ENCODE measurements around the gene CGB3. TPM values are rescaled to one million over a fixed set of nuclear protein-coding genes. Genes with fewer than 3 reads are reported as not detected.

CGB3 gene
- total RNA-seq, 1 experiment from 2014 or later: 0.46 TPM

DNA sequence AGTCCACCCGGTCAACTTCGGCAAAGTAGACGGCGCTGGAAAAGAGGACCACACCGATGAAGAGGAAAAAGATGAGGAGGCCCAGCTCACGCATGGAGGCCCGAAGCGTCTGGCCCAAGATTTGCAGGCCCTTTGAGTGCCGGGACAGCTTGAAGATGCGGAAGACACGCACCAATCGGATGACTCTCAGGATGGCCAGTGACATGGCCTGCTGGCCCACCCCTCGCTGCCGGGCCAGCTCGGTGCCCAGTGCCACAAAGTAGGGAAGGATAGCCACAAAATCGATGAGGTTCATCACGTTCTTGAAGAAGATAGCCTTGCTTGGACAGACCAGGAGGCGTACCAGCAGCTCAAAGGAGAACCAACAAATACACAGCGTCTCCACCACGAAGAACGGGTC is 46.3 kb upstream of the CGB3 start:
- Histone ChIP-seq H2BK120ac (ENCODE audit: low read depth, low read length, poor library complexity, severe bottlenecking) (no peak overlapping the region), H2BK20ac (ENCODE audit: low read depth, low read length, poor library complexity, severe bottlenecking) (no peak overlapping the region), H3K23ac (ENCODE audit: insufficient read length, low read depth, low read length) (no peak overlapping the region), H3K23me2 (ENCODE audit: insufficient read length, low read depth, low read length, poor library complexity, severe bottlenecking) (peaks cover 1% of the 10 kb centered on the region), H3K4ac (ENCODE audit: low read depth, low read length) (no peak overlapping the region), H3K79me2 (ENCODE audit: insufficient read depth, low read length) (no peaks in the 10 kb centered on the region), H3K14ac (ENCODE audit: insufficient read depth, low read length) (no peak overlapping the region), H4K5ac (ENCODE audit: insufficient read length, low read depth, low read length) (no peak overlapping the region), H2BK5ac (ENCODE audit: insufficient read length, low read length) (no peak overlapping the region), H4K91ac (ENCODE audit: insufficient read length, low read depth, low read length) (no peak overlapping the region), H3K4me1 (ENCODE audit: insufficient read depth, low read length) (peaks cover 2% of the 10 kb centered on the region; the same call in 1 of the 2 replicates), H4K20me1 (ENCODE audit: control insufficient read depth, insufficient read depth, insufficient read length) (no peaks in the 10 kb centered on the region), H3K27me3 (ENCODE audit: insufficient read depth, low read length) (peaks cover 49% of the 10 kb centered on the region), H3K9me3 (ENCODE audit: control insufficient read depth, low read depth, low read length) (no peaks in the 10 kb centered on the region), H3K79me1 (ENCODE audit: insufficient read depth, low read depth, low read length, poor library complexity, severe bottlenecking) (no peaks in the 10 kb centered on the region), H2AFZ (ENCODE audit: low read length) (no peak overlapping the region), H3K4me2 (ENCODE audit: insufficient read depth, insufficient read length, low read length) (no peak overlapping the region), H3T11ph (ENCODE audit: low read length) (no peak overlapping the region), H3K27ac (ENCODE audit: insufficient read length, low read depth, low read length) (no peak overlapping the region), H4K8ac (replicated peaks; ENCODE audit: insufficient read length, low read depth, low read length) (no peak overlapping the region), H3K18ac (ENCODE audit: insufficient read length, low read depth, low read length) (no peak overlapping the region), H2BK15ac (ENCODE audit: low read depth, low read length) (no peak overlapping the region), H2BK12ac (ENCODE audit: insufficient read length, low read depth, low read length) (no peak overlapping the region), H3K56ac (ENCODE audit: insufficient read length, low read depth, low read length) (no peak overlapping the region), H3K9ac (ENCODE audit: extremely low read depth, insufficient read length, low read length) (no peak overlapping the region), H2AK5ac (ENCODE audit: insufficient read length, low read length) (no peak overlapping the region)
- TF ChIP-seq, protein P1, sequence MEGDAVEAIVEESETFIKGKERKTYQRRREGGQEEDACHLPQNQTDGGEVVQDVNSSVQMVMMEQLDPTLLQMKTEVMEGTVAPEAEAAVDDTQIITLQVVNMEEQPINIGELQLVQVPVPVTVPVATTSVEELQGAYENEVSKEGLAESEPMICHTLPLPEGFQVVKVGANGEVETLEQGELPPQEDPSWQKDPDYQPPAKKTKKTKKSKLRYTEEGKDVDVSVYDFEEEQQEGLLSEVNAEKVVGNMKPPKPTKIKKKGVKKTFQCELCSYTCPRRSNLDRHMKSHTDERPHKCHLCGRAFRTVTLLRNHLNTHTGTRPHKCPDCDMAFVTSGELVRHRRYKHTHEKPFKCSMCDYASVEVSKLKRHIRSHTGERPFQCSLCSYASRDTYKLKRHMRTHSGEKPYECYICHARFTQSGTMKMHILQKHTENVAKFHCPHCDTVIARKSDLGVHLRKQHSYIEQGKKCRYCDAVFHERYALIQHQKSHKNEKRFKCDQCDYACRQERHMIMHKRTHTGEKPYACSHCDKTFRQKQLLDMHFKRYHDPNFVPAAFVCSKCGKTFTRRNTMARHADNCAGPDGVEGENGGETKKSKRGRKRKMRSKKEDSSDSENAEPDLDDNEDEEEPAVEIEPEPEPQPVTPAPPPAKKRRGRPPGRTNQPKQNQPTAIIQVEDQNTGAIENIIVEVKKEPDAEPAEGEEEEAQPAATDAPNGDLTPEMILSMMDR (conservative IDR thresholded peaks at IDR 0.05): no peak
- peaks cover 21 to 48% of the 10 kb centered on the region in 2 experiments for H3K4me1 Mint-ChIP-seq
- peaks cover 93% of the 10 kb centered on the region for H3K27me3 Mint-ChIP-seq (ENCODE audit: low read depth)
- no CpG with 5 or more reads among the region's 21 CpGs for WGBS (ENCODE audit: extremely low coverage, insufficient read length, low lambda C conversion rate)
- DNase-seq: no peak
- peaks cover 0 to 4% (median 3%) of the 10 kb centered on the region in 3 experiments; a peak in 3 of 7 replicates for H3K36me3 Mint-ChIP-seq (ENCODE audit: insufficient read depth in 1 of 3, low read depth in 3 of 3)
- no peak overlapping the region for H3K27ac Mint-ChIP-seq
- peaks cover 9 to 18% of the 10 kb centered on the region in 2 experiments; a peak in 4 of 5 replicates for H3K9me3 Mint-ChIP-seq
- H3K4me3 Mint-ChIP-seq: peak overlapping the region in 1 of 2 experiments; percentile 18; a peak in 1 of 5 replicates
